Measurements from ENCODE around the gene LRP1.

The LRP1 gene

GRCh38 chr12:57255916-57256315, 127.6 kb downstream of the LRP1 start:
- peaks cover 2% of the 10 kb centered on the region for H3K4me1 ChIP-seq (ENCODE audit: control insufficient read depth, insufficient read depth, low read length)
- no peak overlapping the region for H3K4me2 ChIP-seq (ENCODE audit: low read length)
- H3K9ac ChIP-seq (ENCODE audit: low read depth, low read length), result no peak overlapping the region
- H3K4me3 ChIP-seq (ENCODE audit: low read length), result no peak overlapping the region
- no peaks in the 10 kb centered on the region for H3K9me3 ChIP-seq (replicated peaks; ENCODE audit: low read length)
- peaks cover 45% of the 10 kb centered on the region for H3K36me3 ChIP-seq (ENCODE audit: insufficient read depth, low read length)
- H3K27me3 ChIP-seq (ENCODE audit: control insufficient read depth, insufficient read depth, low read length), result no peaks in the 10 kb centered on the region

- H3K36me3 ChIP-seq (ENCODE audit: insufficient read depth, low read length), result peaks cover 52% of the 10 kb centered on the region
- no peak overlapping the region for H3K4me3 ChIP-seq (ENCODE audit: low read length)
- no peaks in the 10 kb centered on the region for H3K4me1 ChIP-seq (ENCODE audit: control insufficient read depth, insufficient read depth, low read length)
- H3K4me2 ChIP-seq (ENCODE audit: low read length), result no peak overlapping the region
- H3K27me3 ChIP-seq (ENCODE audit: control insufficient read depth, insufficient read depth, low read length), result no peaks in the 10 kb centered on the region
- H3K9me3 ChIP-seq (replicated peaks; ENCODE audit: low read length), result no peaks in the 10 kb centered on the region
- no peak overlapping the region for H3K9ac ChIP-seq (ENCODE audit: low read depth, low read length)
Measured at GRCh38 chr12:57258977-57259970, 131.0 kb downstream of the LRP1 start.

- Histone ChIP-seq H3K36me3 (ENCODE audit: insufficient read depth, low read length) (peaks cover 48% of the 10 kb centered on the region), H3K27me3 (ENCODE audit: control insufficient read depth, insufficient read depth, low read length) (no peaks in the 10 kb centered on the region), H3K4me1 (ENCODE audit: control insufficient read depth, insufficient read depth, low read length) (peaks cover 3% of the 10 kb centered on the region)
Measured at GRCh38 chr12:57260366-57260765, 132.1 kb downstream of the LRP1 start.

GRCh38 chr12:57261428-57261865, 133.2 kb downstream of the LRP1 start:
- H3K4me3 ChIP-seq (ENCODE audit: low read length), result no peak overlapping the region
- no peak overlapping the region for H3K9ac ChIP-seq (ENCODE audit: low read depth, low read length)
- no peaks in the 10 kb centered on the region for H3K27me3 ChIP-seq (ENCODE audit: control insufficient read depth, insufficient read depth, low read length)
- H3K4me1 ChIP-seq (ENCODE audit: control insufficient read depth, insufficient read depth, low read length), result peaks cover 5% of the 10 kb centered on the region
- peaks cover 39% of the 10 kb centered on the region for H3K36me3 ChIP-seq (ENCODE audit: insufficient read depth, low read length)
- H3K4me2 ChIP-seq (ENCODE audit: low read length), result no peak overlapping the region
- no peaks in the 10 kb centered on the region for H3K9me3 ChIP-seq (replicated peaks; ENCODE audit: low read length)

More at GRCh38 chr12:57260366-57260765, 132.1 kb downstream of the LRP1 start:
- Histone ChIP-seq H3K4me3 (ENCODE audit: low read length) (no peak overlapping the region), H3K9ac (ENCODE audit: low read depth, low read length) (no peak overlapping the region), H3K4me2 (ENCODE audit: low read length) (no peak overlapping the region), H3K9me3 (replicated peaks; ENCODE audit: low read length) (no peaks in the 10 kb centered on the region)

GRCh38 chr12:57262126-57262822, 134.0 kb downstream of the LRP1 start:
- Histone ChIP-seq H3K4me3 (ENCODE audit: low read length) (no peak overlapping the region), H3K9ac (ENCODE audit: low read depth, low read length) (no peak overlapping the region), H3K4me2 (ENCODE audit: low read length) (no peak overlapping the region), H3K9me3 (replicated peaks; ENCODE audit: low read length) (no peaks in the 10 kb centered on the region), H3K36me3 (ENCODE audit: insufficient read depth, low read length) (peaks cover 40% of the 10 kb centered on the region), H3K27me3 (ENCODE audit: control insufficient read depth, insufficient read depth, low read length) (no peaks in the 10 kb centered on the region), H3K4me1 (ENCODE audit: control insufficient read depth, insufficient read depth, low read length) (peaks cover 5% of the 10 kb centered on the region)

Small RNA genes within 50 kb of the gene (small RNA-seq; reads per million reads assigned to genes)
- 0.35 reads per million for gene MIR1228

Data from skeletal muscle satellite cell (primary cell).